Activated naive CD8-positive, alpha-beta T cell treated with anti-CD3 and anti-CD28 coated beads, Interleukin-2, amount 50 U/mL, for 24 hours (primary cell): ENCODE measurements around the gene SMAD7.
"Not testable (repeated sequence)": the region's sequence is repeated elsewhere in the genome, so short reads cannot be mapped to it uniquely, and the experiment has no call there.

Source experiments
- ATAC-seq: fragments of 150-1000 bp; cut with Tn5 transposase; one replicate; pipeline ENCODE4 v1.10.0; 2021
- DNase-seq: peaks from one replicate; pipeline ENCODE4 v3.0.0; 2021
- H3K27ac Mint-ChIP-seq: one replicate; pipeline ENCODE4 v1.8.0; 2021; ENCODE audit warnings: mild to moderate bottlenecking, mixed read lengths
- H3K27me3 Mint-ChIP-seq: one replicate; pipeline ENCODE4 v1.8.0; 2021; ENCODE audit warnings: mixed read lengths
- H3K36me3 Mint-ChIP-seq: one replicate; pipeline ENCODE4 v1.8.0; 2021; ENCODE audit warnings: low read depth, mixed read lengths
- H3K4me1 Mint-ChIP-seq: one replicate; pipeline ENCODE4 v1.8.0; 2021; ENCODE audit warnings: mixed read lengths
- H3K4me3 Mint-ChIP-seq: one replicate; pipeline ENCODE4 v1.8.0; 2021; ENCODE audit warnings: mild to moderate bottlenecking, moderate library complexity, mixed read lengths
- H3K9me3 Mint-ChIP-seq: one replicate; pipeline ENCODE4 v1.8.0; 2021; ENCODE audit warnings: mixed read lengths

SMAD7 gene

DNA sequence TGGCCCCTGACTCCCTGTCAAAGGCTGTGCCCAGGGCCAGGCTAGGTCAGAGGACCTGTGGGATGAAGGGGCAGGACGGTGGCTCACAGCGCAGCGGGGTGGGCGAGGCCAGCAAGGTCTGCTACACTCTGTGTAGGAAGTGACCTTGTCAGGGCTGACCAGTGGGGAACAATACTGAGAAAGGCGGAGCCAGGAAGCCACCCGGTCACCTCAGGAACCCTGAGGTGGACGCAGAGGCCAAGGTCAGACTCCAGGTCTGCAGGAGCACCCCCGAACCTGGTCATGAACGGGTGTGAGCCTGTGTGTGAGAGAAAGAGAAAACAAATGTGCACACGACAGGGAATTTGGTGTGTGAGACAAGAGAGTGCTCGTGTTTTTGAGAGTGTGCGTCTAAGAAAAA, 72.3 kb downstream of the SMAD7 start:
- ATAC-seq (no peak), DNase-seq (no peak)
- Mint-ChIP-seq H3K36me3 (no peaks in the 10 kb centered on the region), H3K4me3 (no peak overlapping the region), H3K9me3 (no peaks in the 10 kb centered on the region), H3K4me1 (peaks cover 5% of the 10 kb centered on the region), H3K27me3 (no peaks in the 10 kb centered on the region), H3K27ac (no peak overlapping the region)

DNA sequence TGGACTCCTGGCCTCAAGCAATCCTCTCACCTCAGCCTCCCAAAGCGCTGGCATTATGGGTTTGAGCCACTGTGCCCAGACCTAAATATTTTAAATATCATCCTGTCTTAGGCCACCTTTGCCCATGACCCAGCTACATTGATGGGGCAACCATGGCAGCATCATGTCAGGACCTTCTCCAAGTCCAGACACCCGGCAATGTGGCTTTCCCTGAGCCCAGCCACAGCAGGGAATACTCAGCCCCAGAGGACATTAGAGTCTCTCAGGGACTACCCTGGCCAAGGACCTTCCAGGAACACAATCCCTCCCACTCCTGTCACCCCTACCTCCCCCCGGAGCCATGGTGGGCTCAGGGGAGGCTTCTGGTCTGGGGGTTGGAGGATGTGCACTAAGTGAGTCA, 72.8 kb downstream of the SMAD7 start:
- Mint-ChIP-seq H3K27ac (no peak overlapping the region), H3K27me3 (no peaks in the 10 kb centered on the region), H3K9me3 (no peaks in the 10 kb centered on the region), H3K4me1 (peaks cover 10% of the 10 kb centered on the region), H3K4me3 (no peak overlapping the region), H3K36me3 (no peaks in the 10 kb centered on the region)
- ATAC-seq (no peak), DNase-seq (no peak)

DNA sequence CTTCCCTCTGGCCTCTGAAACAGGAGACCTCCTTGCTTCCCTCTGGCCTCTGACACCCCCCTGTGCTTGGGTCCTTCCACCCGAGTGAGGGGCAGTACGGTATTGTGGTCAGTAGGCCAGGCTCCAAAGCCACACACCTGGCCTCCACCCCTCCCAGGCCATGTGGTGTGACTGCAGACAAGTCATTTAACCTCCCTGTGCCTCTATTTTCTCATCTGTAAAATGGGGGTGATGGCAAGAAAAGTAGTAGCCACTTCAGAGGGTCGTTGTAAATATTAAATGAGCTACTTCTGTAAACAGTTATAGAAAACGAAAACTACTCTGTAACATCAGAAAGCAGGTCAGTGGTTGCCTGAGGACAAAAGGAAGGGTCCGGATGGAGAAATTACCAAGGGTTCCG, 74.2 kb downstream of the SMAD7 start:
- H3K4me1 Mint-ChIP-seq: peaks cover 18% of the 10 kb centered on the region
- ATAC-seq (no peak), DNase-seq (no peak)
- no peaks in the 10 kb centered on the region for H3K9me3 Mint-ChIP-seq
- H3K27ac Mint-ChIP-seq: no peak overlapping the region
- no peaks in the 10 kb centered on the region for H3K27me3 Mint-ChIP-seq
- H3K4me3 Mint-ChIP-seq: no peak overlapping the region
- H3K36me3 Mint-ChIP-seq: no peaks in the 10 kb centered on the region

DNA sequence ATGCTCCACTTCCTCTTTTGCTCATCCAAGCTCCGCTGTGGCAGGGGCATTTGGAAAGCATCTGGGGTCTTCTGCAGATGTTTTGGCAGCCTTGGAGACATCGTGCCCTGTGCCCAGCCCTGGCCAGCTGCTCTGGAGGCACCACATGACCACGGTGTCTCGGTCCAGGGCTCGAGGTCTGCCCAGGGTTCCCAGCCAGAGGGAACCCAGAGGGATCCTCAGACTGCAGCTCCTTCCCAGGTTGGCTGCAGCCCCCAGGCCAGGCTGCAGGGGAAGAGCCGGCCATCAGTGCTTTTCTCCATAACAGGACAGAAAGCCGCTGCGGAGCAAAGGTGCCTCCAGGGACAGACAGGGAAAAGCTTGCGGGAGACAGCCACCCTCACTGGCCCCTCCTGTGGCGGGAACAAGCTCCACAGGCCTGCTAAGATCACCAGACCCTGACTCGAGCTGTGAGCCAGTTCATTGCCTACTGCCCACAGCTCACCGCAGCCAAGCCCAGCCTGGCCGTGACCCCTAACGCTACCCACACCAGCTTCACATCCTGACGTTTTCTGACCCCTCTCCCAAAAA, 74.7 kb downstream of the SMAD7 start:
- Mint-ChIP-seq H3K27me3 (no peaks in the 10 kb centered on the region), H3K9me3 (no peaks in the 10 kb centered on the region), H3K4me1 (peaks cover 18% of the 10 kb centered on the region), H3K36me3 (no peaks in the 10 kb centered on the region), H3K4me3 (no peak overlapping the region), H3K27ac (no peak overlapping the region)
- DNase-seq (no peak), ATAC-seq (no peak)

DNA sequence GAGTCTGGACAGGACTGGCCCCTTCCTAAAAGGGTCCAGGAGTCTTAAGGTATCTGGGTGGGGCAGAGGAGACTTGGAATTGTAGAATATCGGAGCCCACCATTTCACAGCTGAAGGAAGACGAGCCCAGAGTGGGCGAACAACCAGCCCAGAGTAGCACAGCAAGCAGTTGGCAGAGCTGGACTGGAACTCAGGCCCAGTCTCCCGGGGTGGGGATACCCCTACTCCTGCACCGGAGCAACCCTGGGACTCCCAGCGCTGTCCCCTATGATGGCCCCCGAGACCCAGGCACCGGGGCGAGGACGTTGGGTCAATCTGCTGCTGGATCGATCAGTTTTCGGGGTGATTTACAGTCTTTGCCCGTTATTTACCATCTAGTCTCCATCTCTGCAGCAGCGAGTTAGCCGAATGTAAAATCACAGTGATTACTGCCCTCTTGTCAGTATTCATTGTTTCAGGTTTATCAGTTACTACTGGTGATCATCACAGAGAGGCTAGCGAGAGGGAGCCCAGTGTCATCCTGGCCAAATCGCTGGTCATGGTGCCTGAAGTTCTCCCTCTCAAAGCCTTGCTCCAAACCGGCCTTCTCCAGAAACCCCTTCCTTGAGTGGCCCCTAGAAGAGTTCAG, 75.3 kb downstream of the SMAD7 start:
- Mint-ChIP-seq H3K27ac (no peak overlapping the region), H3K4me1 (peaks cover 15% of the 10 kb centered on the region), H3K9me3 (no peaks in the 10 kb centered on the region), H3K4me3 (no peak overlapping the region), H3K27me3 (no peaks in the 10 kb centered on the region), H3K36me3 (no peaks in the 10 kb centered on the region)
- ATAC-seq (no peak), DNase-seq (no peak)

DNA sequence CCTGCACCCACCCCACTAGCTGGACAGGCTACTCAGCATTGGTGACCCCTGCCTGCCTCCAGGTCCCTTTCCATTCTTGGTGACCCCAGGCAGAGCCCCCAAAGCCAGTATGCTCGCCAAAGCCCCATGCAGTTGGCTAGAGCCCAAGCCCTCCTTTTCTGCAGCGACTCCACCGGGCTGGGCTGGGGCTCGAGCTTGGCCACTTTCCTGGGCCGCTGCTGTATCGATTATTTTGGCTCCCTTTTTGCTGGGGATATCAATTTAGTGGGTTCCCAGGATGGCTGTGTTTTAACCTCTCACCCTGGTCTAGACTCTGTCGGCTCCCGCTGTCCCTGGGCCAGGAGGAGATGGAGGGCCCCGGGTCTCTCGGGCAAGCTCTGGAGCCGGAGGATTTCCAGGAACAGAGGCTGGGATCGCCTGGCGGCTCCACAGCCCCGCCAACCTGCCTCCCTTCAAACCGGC, 76.0 kb downstream of the SMAD7 start:
- Mint-ChIP-seq H3K27ac (no peak overlapping the region), H3K27me3 (no peaks in the 10 kb centered on the region), H3K4me1 (peaks cover 19% of the 10 kb centered on the region), H3K9me3 (no peaks in the 10 kb centered on the region), H3K36me3 (no peaks in the 10 kb centered on the region), H3K4me3 (no peak overlapping the region)
- DNase-seq: no peak
- no peak for ATAC-seq

DNA sequence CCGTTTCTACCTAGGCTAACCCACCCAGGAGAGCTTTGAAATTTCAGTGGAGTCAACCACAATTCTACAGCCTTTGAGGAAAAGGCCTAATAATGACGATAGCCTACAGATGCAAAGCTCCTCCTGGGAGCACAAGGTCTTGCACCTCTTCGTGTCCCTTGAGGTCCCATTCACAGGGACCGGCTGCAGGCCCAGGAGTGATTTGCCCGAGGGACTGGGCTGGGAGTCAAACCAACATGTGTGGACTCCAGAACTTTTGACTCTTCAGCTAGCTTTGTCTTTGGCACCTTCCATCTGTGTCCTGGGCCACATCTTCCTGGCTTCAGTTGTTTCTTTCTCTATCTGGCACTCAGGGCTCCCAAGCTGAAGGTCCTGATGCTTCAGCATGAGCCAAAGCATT, 76.5 kb downstream of the SMAD7 start:
- ATAC-seq (no peak), DNase-seq (no peak)
- Mint-ChIP-seq H3K4me3 (no peak overlapping the region), H3K27ac (no peak overlapping the region), H3K27me3 (no peaks in the 10 kb centered on the region), H3K36me3 (no peaks in the 10 kb centered on the region), H3K9me3 (no peaks in the 10 kb centered on the region), H3K4me1 (peaks cover 24% of the 10 kb centered on the region)

DNA sequence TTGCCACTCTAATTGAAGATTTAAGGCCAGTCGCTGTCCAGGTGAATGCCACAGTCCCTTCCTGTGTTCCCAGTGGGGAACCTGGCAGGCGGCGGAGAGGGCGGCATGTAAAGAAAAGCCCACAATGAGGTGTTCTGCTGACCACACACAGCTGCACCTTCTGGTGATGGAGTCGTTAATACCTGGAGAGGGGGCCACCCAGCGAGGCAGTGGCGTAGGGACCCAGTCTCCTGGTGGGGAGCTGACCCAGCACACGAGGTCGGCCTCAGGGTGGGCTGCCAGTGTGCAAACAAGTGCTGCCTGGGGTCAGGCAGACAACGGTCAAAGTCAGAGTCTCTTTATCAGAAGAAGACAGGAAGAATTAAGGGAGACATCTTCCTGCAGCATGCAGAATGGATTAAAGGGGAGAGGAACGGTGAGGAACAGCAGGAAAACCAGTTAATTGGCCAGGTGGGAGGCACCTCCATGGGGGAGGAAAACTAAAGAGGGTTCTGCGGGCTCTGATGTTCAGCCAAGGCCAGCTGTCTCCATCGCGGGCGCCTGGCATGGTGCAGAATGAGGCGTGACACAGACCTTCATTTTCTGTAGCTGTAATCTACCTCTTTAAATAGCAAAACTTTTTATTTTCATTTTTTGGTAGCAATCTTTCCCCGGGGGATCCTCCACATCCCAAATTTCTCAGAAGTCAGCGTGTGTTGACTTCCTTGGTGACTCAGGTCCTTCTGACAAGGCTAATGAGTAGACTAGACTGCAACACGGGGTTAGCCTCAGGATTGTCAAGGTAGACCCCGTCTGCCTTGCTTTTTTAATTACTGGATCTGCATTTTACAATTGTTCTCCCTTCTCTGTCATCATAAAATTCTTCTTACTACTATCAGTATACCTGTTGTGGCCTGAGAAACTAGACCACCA, 78.3 kb downstream of the SMAD7 start:
- Mint-ChIP-seq H3K27ac (peak overlapping the region; percentile 53), H3K9me3 (no peaks in the 10 kb centered on the region), H3K27me3 (no peaks in the 10 kb centered on the region), H3K4me1 (peaks cover 39% of the 10 kb centered on the region), H3K4me3 (no peak overlapping the region), H3K36me3 (no peaks in the 10 kb centered on the region)
- no peak for DNase-seq
- ATAC-seq: no peak

DNA sequence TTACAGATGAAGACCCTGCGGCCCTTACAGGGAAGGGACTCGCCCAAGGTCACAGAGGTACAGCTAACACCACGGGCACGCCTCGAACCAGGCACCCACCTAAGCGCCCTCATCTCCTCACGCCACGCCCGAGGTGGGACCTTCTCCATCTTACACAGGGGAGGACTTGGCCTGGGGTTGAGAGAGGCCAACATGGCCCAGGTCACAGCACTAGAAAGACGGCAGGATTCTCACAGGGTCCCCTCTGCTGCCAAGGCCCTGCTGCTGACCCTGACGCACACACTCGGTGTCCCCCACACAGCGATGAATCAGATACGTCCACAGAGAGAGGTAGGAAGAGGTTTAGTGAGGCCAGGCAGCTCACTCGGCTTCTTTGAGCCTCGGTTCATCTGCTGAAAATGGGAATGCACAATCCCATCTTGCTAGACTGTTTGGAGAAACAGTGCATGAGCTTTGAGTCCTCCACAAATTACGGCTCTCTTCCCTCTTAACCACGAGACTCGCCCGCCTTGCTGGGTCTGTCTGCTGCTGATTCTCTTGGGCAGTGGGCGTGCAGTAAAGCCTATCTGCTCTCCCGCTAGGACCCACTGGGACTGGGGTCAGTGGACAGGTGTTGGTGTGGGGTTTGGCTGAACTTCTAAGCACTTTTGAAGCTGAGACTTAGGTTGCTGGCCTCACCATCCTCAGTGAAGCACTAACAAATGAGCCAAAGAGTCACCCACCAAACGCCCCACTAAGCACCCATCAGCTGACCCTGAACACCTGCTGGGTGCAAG, 79.2 kb downstream of the SMAD7 start:
- ATAC-seq: no peak

DNA sequence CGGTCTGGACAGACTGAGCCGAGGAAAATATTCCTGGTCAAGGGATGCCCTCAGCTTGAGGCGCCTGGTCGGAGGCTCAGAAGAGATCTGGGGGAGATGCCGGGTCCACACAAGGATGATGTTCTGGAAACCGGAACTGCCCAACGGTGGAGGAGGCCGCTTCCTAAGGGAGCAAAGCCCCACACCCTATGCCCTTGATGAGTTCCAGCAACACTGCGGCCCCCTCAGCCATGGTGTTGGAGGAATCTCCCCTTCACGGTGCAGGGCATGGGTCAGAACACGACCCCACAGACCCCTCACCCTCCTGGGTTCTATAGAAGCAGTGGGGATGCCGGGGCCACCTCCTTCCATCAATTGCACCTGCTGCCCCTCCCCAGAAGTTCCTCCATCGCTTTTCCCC, 79.8 kb downstream of the SMAD7 start:
- not testable (repeated sequence) for DNase-seq, H3K4me3 Mint-ChIP-seq, ATAC-seq, H3K27ac Mint-ChIP-seq, H3K27me3 Mint-ChIP-seq, H3K36me3 Mint-ChIP-seq, H3K9me3 Mint-ChIP-seq
- H3K4me1 Mint-ChIP-seq: peaks cover 39% of the 10 kb centered on the region

More for the DNA sequence above, 79.2 kb downstream of the SMAD7 start:
- no peaks in the 10 kb centered on the region for H3K9me3 Mint-ChIP-seq
- no peak overlapping the region for H3K4me3 Mint-ChIP-seq
- no peak overlapping the region for H3K27ac Mint-ChIP-seq
- no peaks in the 10 kb centered on the region for H3K36me3 Mint-ChIP-seq
- no peak for DNase-seq
- H3K27me3 Mint-ChIP-seq: no peaks in the 10 kb centered on the region
- peaks cover 39% of the 10 kb centered on the region for H3K4me1 Mint-ChIP-seq
